Breast epithelium (tissue), 3 donors: ENCODE measurements around the gene METTL8.

Source experiments
- CTCF ChIP-seq, 3 donors: fragments of 450-650 bp; IDR thresholded peaks; one replicate each; pipeline ENCODE4 v1.5.1; 2016 to 2017; ENCODE audit warnings: antibody characterized with exemption in 3 of 3, mild to moderate bottlenecking in 3 of 3, moderate library complexity in 3 of 3
- POLR2A ChIP-seq: fragments of 450-650 bp; IDR thresholded peaks from one replicate; pipeline ENCODE4 v1.6.1; 2016; ENCODE audit warnings: antibody characterized with exemption, mild to moderate bottlenecking, moderate library complexity

- TF ChIP-seq POLR2A (no peak), CTCF (IDR thresholded peaks at IDR 0.05) (no peak)
These were observed 114.5 kb downstream of the METTL8 start for GRCh38 chr2:171319164-171319810.
